ENCODE results near the gene DMTF1.

The DMTF1 gene

GRCh38 chr7:87170828-87171227, 18.6 kb downstream of the DMTF1 start:
- no peak overlapping the region for H2AFZ ChIP-seq (ENCODE audit: low read depth, low read length, severe bottlenecking)

GRCh38 chr7:87171282-87171934, 19.2 kb downstream of the DMTF1 start:
- Histone ChIP-seq H3K9me3 (ENCODE audit: insufficient read depth, low read length) (no peaks in the 10 kb centered on the region), H3K9ac (ENCODE audit: low read length) (no peak overlapping the region), H3K27me3 (ENCODE audit: low read length) (no peaks in the 10 kb centered on the region), H4K20me1 (ENCODE audit: low read depth, low read length) (peaks cover 25% of the 10 kb centered on the region), H2AFZ (ENCODE audit: low read depth, low read length, severe bottlenecking) (no peak overlapping the region), H3K36me3 (ENCODE audit: low read length) (peaks cover 97% of the 10 kb centered on the region), H3K79me2 (ENCODE audit: insufficient read depth, low read length) (peaks cover 54% of the 10 kb centered on the region), H3F3A (ENCODE audit: insufficient read depth) (peaks cover 28% of the 10 kb centered on the region; the same call in 1 of the 2 replicates), H3K27ac (ENCODE audit: low read depth, low read length) (no peak overlapping the region), H3K9me2 (replicated peaks; ENCODE audit: insufficient read depth, low read length) (no peaks in the 10 kb centered on the region), H3K4me3 (ENCODE audit: insufficient read depth, low read length, poor library complexity, severe bottlenecking) (no peak overlapping the region), H3K4me2 (ENCODE audit: low read depth, low read length, poor library complexity, severe bottlenecking) (no peak overlapping the region)
- no peak for TF ChIP-seq CTCF (IDR thresholded peaks at IDR 0.05; ENCODE audit: insufficient read depth, low read length, poor library complexity, severe bottlenecking)
- no peak for TF ChIP-seq EZH2phosphoT487 (conservative IDR thresholded peaks at IDR 0.05; ENCODE audit: low read length)

More at GRCh38 chr7:87170828-87171227, 18.6 kb downstream of the DMTF1 start:
- Histone ChIP-seq H3K36me3 (ENCODE audit: low read length) (peaks cover 97% of the 10 kb centered on the region), H3K4me3 (ENCODE audit: insufficient read depth, low read length, poor library complexity, severe bottlenecking) (no peak overlapping the region), H3K9me2 (replicated peaks; ENCODE audit: insufficient read depth, low read length) (no peaks in the 10 kb centered on the region), H3F3A (ENCODE audit: insufficient read depth) (peaks cover 28% of the 10 kb centered on the region; the same call in 1 of the 2 replicates), H4K20me1 (ENCODE audit: low read depth, low read length) (peaks cover 28% of the 10 kb centered on the region), H3K9me3 (ENCODE audit: insufficient read depth, low read length) (no peaks in the 10 kb centered on the region), H3K27me3 (ENCODE audit: low read length) (no peaks in the 10 kb centered on the region), H3K4me2 (ENCODE audit: low read depth, low read length, poor library complexity, severe bottlenecking) (no peak overlapping the region), H3K9ac (ENCODE audit: low read length) (no peak overlapping the region), H3K79me2 (ENCODE audit: insufficient read depth, low read length) (peaks cover 54% of the 10 kb centered on the region), H3K27ac (ENCODE audit: low read depth, low read length) (no peak overlapping the region)
- no peak for TF ChIP-seq EZH2phosphoT487 (conservative IDR thresholded peaks at IDR 0.05; ENCODE audit: low read length)
- no peak for TF ChIP-seq CTCF (IDR thresholded peaks at IDR 0.05; ENCODE audit: insufficient read depth, low read length, poor library complexity, severe bottlenecking)

- peaks cover 94% of the 10 kb centered on the region for H3K36me3 ChIP-seq (ENCODE audit: low read length)
- no peak overlapping the region for H3K27ac ChIP-seq (ENCODE audit: low read depth, low read length)
- H3K9me3 ChIP-seq (ENCODE audit: insufficient read depth, low read length), result no peaks in the 10 kb centered on the region
- H3F3A ChIP-seq (ENCODE audit: insufficient read depth), result peaks cover 37% of the 10 kb centered on the region
- H2AFZ ChIP-seq (ENCODE audit: low read depth, low read length, severe bottlenecking), result no peak overlapping the region
- no peak for TF ChIP-seq EZH2phosphoT487 (conservative IDR thresholded peaks at IDR 0.05; ENCODE audit: low read length)
- TF ChIP-seq CTCF (IDR thresholded peaks at IDR 0.05; ENCODE audit: insufficient read depth, low read length, poor library complexity, severe bottlenecking), result no peak
- no peak overlapping the region for H3K4me3 ChIP-seq (ENCODE audit: insufficient read depth, low read length, poor library complexity, severe bottlenecking)
- no peaks in the 10 kb centered on the region for H3K27me3 ChIP-seq (ENCODE audit: low read length)
- H3K9me2 ChIP-seq (replicated peaks; ENCODE audit: insufficient read depth, low read length), result no peaks in the 10 kb centered on the region
- H3K79me2 ChIP-seq (ENCODE audit: insufficient read depth, low read length), result peaks cover 63% of the 10 kb centered on the region
- peaks cover 35% of the 10 kb centered on the region; the same call in 1 of the 2 replicates for H4K20me1 ChIP-seq (ENCODE audit: low read depth, low read length)
- no peak overlapping the region for H3K9ac ChIP-seq (ENCODE audit: low read length)
- H3K4me2 ChIP-seq (ENCODE audit: low read depth, low read length, poor library complexity, severe bottlenecking), result no peak overlapping the region
Observed at GRCh38 chr7:87173471-87173870, 21.2 kb downstream of the DMTF1 start.

Measured in SU-DHL-6 (cell line).